AG09309 (cell line): ENCODE results near the gene TRABD2B.

Experiments used
- DNase-seq: peaks from one replicate; pipeline ENCODE4 v3.0.0-alpha.2; 2010; ENCODE audit warnings: low read depth
- H3K4me3 ChIP-seq: 2 replicates; pipeline ENCODE4 v1.5.1; 2011; ENCODE audit warnings: mild to moderate bottlenecking, low read depth, low read length, moderate library complexity; ENCODE audit not compliant: control insufficient read depth
- CTCF ChIP-seq: IDR thresholded peaks from 2 replicates; pipeline ENCODE4 v1.5.1; 2011; ENCODE audit warnings: mild to moderate bottlenecking, low read depth, low read length, inconsistent platforms; ENCODE audit not compliant: insufficient read depth, control insufficient read depth; ENCODE audit errors: missing control alignments

The TRABD2B gene

GRCh38 chr1:47883963-47884362 lies 113.2 kb downstream of the TRABD2B start:
- no peak for DNase-seq
- no peak for TF ChIP-seq CTCF
- no peak overlapping the region for H3K4me3 ChIP-seq

- DNase-seq = no peak
- no peak overlapping the region for H3K4me3 ChIP-seq
Observed at GRCh38 chr1:47881505-47882442, 115.4 kb downstream of the TRABD2B start.

GRCh38 chr1:47876587-47876963 lies 120.6 kb downstream of the TRABD2B start:
- no peak for DNase-seq
- no peak for TF ChIP-seq CTCF
- H3K4me3 ChIP-seq = no peak overlapping the region

More at GRCh38 chr1:47881505-47882442, 115.4 kb downstream of the TRABD2B start:
- TF ChIP-seq CTCF = no peak

GRCh38 chr1:47875831-47876586 lies 121.2 kb downstream of the TRABD2B start:
- TF ChIP-seq CTCF = no peak
- no peak overlapping the region for H3K4me3 ChIP-seq
- DNase-seq = no peak

GRCh38 chr1:47875036-47875435 lies 122.1 kb downstream of the TRABD2B start:
- DNase-seq = no peak
- TF ChIP-seq CTCF = no peak
- no peak overlapping the region for H3K4me3 ChIP-seq

GRCh38 chr1:47873337-47873736 lies 123.8 kb downstream of the TRABD2B start:
- no peak for TF ChIP-seq CTCF
- no peak for DNase-seq
- H3K4me3 ChIP-seq = no peak overlapping the region
